T-helper 9 cell (primary cell): ENCODE data around the gene SEZ6L.

Experiments
- DNase-seq: peaks from one replicate; pipeline ENCODE4 v3.0.0-alpha.2; 2020

Gene SEZ6L

GRCh38 chr22:26182723-26183122 lies 13.5 kb downstream of the SEZ6L start:
- DNase-seq = no peak

DNA sequence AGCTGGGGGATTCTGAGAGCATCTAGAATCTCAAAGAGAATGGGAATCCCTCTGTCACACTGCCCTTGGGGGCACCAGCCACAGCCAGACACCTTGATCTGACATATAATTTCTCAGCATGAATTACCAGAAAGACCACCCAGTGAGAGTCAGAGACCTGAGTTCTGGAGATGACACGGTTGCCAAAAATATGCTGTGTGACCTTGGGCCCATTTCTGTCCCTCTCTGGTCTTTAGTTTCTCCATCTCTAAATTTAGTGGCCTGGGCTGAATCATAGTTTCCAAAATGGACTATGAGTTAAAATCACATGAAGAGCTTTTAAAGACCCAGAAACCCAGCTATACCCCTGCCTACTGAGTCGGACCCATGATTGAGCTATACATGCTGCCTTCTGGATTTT lies 15.9 kb downstream of the SEZ6L start:
- DNase-seq = no peak

- DNase-seq = no peak
Measured at GRCh38 chr22:26188341-26188740, 19.1 kb downstream of the SEZ6L start.

- no peak for DNase-seq
Measured at GRCh38 chr22:26194313-26194712, 25.1 kb downstream of the SEZ6L start.

GRCh38 chr22:26194877-26195276 lies 25.6 kb downstream of the SEZ6L start:
- no peak for DNase-seq

DNA sequence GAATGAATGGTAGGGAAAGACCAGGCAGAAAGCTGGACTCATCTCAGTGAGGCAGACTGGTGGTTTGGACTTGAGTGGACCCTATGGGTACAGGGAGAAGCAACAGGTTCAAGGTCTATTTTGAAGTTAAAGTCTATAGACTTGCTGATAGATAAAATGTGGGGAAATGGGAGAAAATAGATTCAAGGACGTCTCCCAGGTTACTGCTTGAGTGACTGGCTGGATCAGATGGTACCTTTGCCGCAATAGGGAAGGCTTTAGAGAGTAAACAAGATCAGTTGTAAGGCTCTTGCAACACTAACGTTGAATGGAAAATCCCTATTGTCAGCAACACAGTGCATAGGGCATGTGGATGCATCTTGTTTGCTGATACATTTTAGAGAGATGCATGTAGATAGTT lies 27.4 kb downstream of the SEZ6L start:
- no peak for DNase-seq

DNA sequence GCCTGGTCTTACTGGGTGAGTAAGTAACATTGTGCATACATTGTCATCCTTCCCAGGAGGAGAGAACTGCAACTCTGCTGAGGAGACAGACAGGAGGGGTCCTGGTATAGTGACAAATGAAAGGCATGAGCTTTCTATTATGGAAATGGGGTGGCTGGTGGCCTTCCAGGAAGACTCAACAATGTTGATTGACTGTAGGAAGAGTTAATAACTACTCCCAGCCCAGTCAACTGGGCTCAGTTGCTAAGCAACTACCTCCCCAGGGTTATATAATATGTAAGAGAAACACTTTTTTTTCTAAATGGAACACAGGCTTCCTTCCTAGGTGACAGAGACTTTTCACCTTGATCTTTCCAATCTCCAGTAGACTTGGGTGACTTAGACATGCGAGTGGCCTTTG lies 28.2 kb downstream of the SEZ6L start:
- no peak for DNase-seq

DNA sequence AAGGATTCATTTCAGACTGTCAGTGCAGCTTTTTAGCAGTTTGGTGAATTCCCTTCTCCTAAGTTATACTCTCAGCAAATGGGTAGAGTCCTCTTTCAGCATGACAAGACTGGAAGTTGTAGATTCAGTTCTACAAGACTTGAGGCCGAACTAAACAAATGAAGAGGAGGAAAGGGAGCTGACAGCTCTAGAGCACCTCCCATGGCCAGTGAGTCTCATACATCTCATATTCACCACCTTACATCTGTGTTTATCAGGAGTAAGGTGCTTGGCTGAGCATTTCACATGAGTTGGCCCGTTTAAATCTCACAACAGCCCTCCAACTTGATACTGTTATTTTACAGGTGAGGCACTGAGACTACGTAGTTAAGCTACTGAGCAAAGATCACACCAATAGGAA lies 30.4 kb downstream of the SEZ6L start:
- no peak for DNase-seq

- no peak for DNase-seq
Measured at GRCh38 chr22:26202280-26202924, 33.1 kb downstream of the SEZ6L start.

GRCh38 chr22:26205494-26205893 lies 36.2 kb downstream of the SEZ6L start:
- no peak for DNase-seq

DNA sequence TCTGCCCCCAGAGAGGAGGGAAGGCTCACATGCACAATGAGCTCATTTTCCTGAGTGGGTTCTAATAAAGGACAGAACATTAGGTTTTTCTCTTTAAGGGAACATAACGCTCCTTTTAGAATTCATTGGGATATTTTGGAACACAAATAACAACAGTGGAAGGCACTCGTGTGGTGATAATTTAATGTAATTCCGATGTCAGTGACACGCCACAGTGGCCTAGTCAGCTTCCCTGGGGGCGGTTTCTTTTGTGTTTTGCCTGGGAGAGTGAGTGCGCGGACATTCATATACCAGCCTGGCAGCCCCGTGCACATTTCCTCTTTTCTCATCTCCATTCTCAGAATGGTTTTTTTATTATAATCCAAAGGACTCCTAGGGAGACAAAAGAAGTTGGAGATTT lies 41.1 kb downstream of the SEZ6L start:
- no peak for DNase-seq

GRCh38 chr22:26213826-26214225 lies 44.6 kb downstream of the SEZ6L start:
- DNase-seq = no peak

GRCh38 chr22:26214466-26214865 lies 45.2 kb downstream of the SEZ6L start:
- DNase-seq = no peak

DNA sequence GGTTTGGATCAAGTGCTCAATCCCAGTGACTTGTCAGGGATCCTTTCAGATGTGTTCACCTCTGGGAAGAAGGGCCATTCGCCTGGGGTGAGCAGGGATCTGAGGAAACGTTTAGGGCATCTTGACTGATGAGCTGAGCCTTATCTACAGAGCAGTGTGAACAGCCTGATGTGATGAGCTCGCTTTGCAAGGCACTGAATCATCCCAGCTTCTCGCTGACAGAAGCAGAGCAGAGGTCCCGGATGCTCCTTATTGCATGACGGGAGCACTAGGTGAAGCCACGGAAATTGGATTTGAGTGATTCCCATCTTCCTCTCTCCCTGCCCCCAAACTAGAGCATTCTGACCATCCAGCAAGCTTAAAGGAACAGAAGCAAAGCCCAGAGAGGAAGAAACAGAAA lies 46.5 kb downstream of the SEZ6L start:
- DNase-seq = no peak

DNA sequence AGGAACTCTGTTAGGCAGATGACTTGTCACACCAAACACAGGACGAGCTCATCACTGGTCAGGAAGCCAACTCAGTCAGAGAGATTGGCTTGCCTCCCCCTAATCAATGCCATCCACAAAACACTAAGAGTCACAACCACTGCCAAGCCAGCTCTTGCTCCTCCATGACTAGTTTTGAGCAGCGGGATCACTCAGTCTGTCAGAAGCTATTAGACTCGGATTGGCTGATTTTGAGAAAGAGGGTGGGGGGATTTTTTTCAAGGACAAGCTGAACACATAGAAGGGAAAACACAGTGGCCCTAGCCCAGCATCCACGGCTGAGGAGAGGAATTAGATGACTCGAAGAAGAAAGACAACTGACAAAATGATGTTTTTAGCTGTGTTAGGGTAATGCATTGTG lies 55.9 kb downstream of the SEZ6L start:
- DNase-seq = no peak

GRCh38 chr22:26226538-26227297 lies 57.5 kb downstream of the SEZ6L start:
- DNase-seq = no peak

GRCh38 chr22:26229910-26230309 lies 60.6 kb downstream of the SEZ6L start:
- no peak for DNase-seq

- no peak for DNase-seq
Measured at GRCh38 chr22:26234296-26234695, 65.0 kb downstream of the SEZ6L start.

- DNase-seq = no peak
Measured at GRCh38 chr22:26235792-26236487, 66.7 kb downstream of the SEZ6L start.

- DNase-seq = no peak
Measured at GRCh38 chr22:26236991-26237390, 67.7 kb downstream of the SEZ6L start.

DNA sequence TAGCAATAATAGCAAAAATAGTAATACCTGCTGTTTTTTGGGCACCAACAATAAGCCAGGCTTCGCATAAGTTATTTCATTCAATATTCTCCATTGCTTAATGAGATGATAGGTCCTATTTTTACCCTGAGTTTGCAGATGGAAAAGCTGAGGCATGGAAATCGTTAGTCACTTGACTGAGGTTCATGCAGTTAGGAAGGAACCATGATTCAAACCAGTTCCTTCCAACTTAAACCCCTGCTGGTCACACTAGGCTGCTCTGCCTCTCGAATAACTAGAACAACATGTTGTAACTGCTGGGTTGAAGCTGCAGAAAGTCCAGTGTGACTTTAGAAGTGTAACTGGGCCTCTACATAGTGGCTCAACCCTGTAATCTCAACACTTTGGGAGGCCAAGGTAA lies 69.3 kb downstream of the SEZ6L start:
- no peak for DNase-seq

DNA sequence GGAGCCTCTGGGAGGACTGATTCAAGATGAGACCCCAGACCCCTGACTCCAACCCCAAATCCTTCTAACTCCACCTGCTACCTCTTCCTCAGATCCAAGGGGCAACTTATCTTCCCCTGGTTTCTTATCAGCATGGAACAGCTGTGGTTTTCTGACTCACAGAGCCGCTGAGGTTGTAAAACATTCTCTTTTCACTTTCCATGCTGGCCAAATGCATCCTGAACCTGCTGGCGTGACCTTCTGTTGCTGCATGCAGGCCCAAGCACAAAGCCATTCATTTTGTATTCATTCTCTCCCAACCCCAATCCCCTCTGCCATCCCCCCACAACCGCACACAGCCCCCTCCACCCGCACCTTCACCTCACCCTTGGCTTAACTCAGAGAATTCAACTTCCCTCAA lies 70.3 kb downstream of the SEZ6L start:
- DNase-seq = no peak

- DNase-seq = no peak
Measured at GRCh38 chr22:26241361-26241760, 72.1 kb downstream of the SEZ6L start.

DNA sequence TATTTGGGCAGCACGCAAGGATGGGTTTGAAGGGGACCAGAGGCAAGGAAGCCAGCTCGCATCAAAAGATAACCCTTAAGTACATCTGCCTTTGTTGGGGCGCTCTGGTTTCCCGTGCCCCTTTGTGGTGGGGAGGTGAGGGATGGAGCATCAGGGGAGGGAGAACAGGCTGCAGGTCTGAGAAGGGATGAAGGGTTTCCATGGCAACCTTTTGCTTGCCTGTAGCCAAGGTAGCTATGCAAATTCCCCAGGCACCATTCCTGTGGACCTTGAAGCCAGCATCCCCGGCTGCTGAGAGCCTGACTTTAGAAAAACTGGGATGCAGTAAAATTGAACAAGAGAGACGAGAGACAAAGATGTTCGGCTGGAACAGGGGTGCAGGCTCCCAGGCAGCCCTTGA lies 75.7 kb downstream of the SEZ6L start:
- no peak for DNase-seq
